HepG2 (cell line): Measurements from ENCODE around the gene CALML4. TPM values are rescaled to one million over a fixed set of nuclear protein-coding genes. Genes with fewer than 3 reads are reported as not detected.

Source experiments
- AHDC1 ChIP-seq: sonication (generic); formaldehyde crosslinking; IDR thresholded peaks from 2 replicates; pipeline ENCODE4 v1.5.1; 2020; ENCODE audit warnings: mild to moderate bottlenecking, missing genetic modification reagents, borderline replicate concordance
- KAT7 ChIP-seq: IDR thresholded peaks from 2 replicates; pipeline ENCODE4 v1.6.1; 2018; ENCODE audit warnings: borderline replicate concordance, missing compliant biosample characterization
- MAFF ChIP-seq: IDR thresholded peaks from 2 replicates; pipeline ENCODE4 v1.6.1; 2011; ENCODE audit warnings: low read depth, low read length, improper control_type of control experiment
- MATR3 ChIP-seq: sonication (generic); formaldehyde crosslinking; IDR thresholded peaks from 2 replicates; pipeline ENCODE4 v1.4.0; 2020; ENCODE audit warnings: missing genetic modification reagents
- MBNL3 ChIP-seq: fragments of 250-450 bp; sonication (Bioruptor Pico); conservative IDR thresholded peaks from 2 replicates; pipeline ENCODE4 v1.8.0; 2022; ENCODE audit warnings: mild to moderate bottlenecking, inconsistent platforms
- TBX2 ChIP-seq: sonication (generic); formaldehyde crosslinking; IDR thresholded peaks from 2 replicates; pipeline ENCODE4 v1.5.0; 2020; ENCODE audit warnings: missing genetic modification reagents, mild to moderate bottlenecking, borderline replicate concordance
- ZBTB38 ChIP-seq: sonication (generic); formaldehyde crosslinking; IDR thresholded peaks from 2 replicates; pipeline ENCODE4 v1.5.1; 2020; ENCODE audit warnings: mild to moderate bottlenecking, missing genetic modification reagents
- ZFP91 ChIP-seq: sonication (generic); formaldehyde crosslinking; IDR thresholded peaks from 2 replicates; pipeline ENCODE4 v1.9.0; 2022; ENCODE audit warnings: missing genetic modification reagents, mild to moderate bottlenecking, borderline replicate concordance
- ZFX ChIP-seq: sonication (generic); formaldehyde crosslinking; IDR thresholded peaks from 2 replicates; pipeline ENCODE4 v1.4.0; 2020; ENCODE audit warnings: mild to moderate bottlenecking, low read depth, missing genetic modification reagents, moderate library complexity
- ZNF18 ChIP-seq: sonication (generic); formaldehyde crosslinking; IDR thresholded peaks from 2 replicates; pipeline ENCODE4 v1.8.0; 2022; ENCODE audit warnings: mild to moderate bottlenecking, missing genetic modification reagents; ENCODE audit not compliant: insufficient replicate concordance
- ZNF292 ChIP-seq: sonication (generic); formaldehyde crosslinking; IDR thresholded peaks from 2 replicates; pipeline ENCODE4 v1.8.1; 2022; ENCODE audit warnings: mild to moderate bottlenecking, low read depth, missing genetic modification reagents, borderline replicate concordance
- ZNF33B ChIP-seq: sonication (generic); formaldehyde crosslinking; IDR thresholded peaks from 2 replicates; pipeline ENCODE4 v1.5.1; 2020; ENCODE audit warnings: mild to moderate bottlenecking, missing genetic modification reagents
- ZNF343 ChIP-seq: sonication (generic); formaldehyde crosslinking; IDR thresholded peaks from 2 replicates; pipeline ENCODE4 v1.4.0; 2020; ENCODE audit warnings: mild to moderate bottlenecking, missing genetic modification reagents
- ZNF44 ChIP-seq: sonication (generic); formaldehyde crosslinking; IDR thresholded peaks from 2 replicates; pipeline ENCODE4 v1.5.1; 2020; ENCODE audit warnings: mild to moderate bottlenecking, missing genetic modification reagents
- ZNF605 ChIP-seq: sonication (generic); formaldehyde crosslinking; IDR thresholded peaks from 2 replicates; pipeline ENCODE4 v1.8.0; 2022; ENCODE audit warnings: mild to moderate bottlenecking, missing genetic modification reagents
- ZNF746 ChIP-seq: sonication (generic); formaldehyde crosslinking; IDR thresholded peaks from 2 replicates; pipeline ENCODE4 v1.8.0; 2022; ENCODE audit warnings: mild to moderate bottlenecking, missing genetic modification reagents
- ZSCAN22 ChIP-seq: sonication (generic); formaldehyde crosslinking; IDR thresholded peaks from 2 replicates; pipeline ENCODE4 v1.4.0; 2020; ENCODE audit warnings: mild to moderate bottlenecking, missing genetic modification reagents
- polyA plus RNA-seq, 8 experiments: library from polyadenylated mRNA; depleted of rRNA in 3 of 8; stranded (reverse) in 7 of 8; unstranded in 1 of 8; fragments of >200 nt; fragmentation: Illumina TruSeq in 4 of 8; extraction: Trizol in 4 of 8; gene quantifications; 2 replicates each; pipeline versions ENCODE4 v1.2.1 to v1.2.3, GENCODE V29; 2011 to 2016; ENCODE audit warnings: low read depth in 4 of 8, missing spikeins in 1 of 8, mixed read lengths in 1 of 8; ENCODE audit not compliant: insufficient read depth in 1 of 8
- total RNA-seq, 5 experiments: library from RNA; depleted of rRNA; stranded (reverse); fragments of >200 nt; fragmentation: Illumina TruSeq; extraction: Trizol; gene quantifications; 2 replicates each; pipeline ENCODE4 v1.2.3, GENCODE V29; 2016; ENCODE audit warnings: low read depth in 1 of 5
- TF ChIP-seq, protein P1 (sequence below): sonication (generic); formaldehyde crosslinking; IDR thresholded peaks from 2 replicates; pipeline ENCODE4 v1.5.0; 2020; ENCODE audit warnings: missing genetic modification reagents, mild to moderate bottlenecking, borderline replicate concordance

The CALML4 gene
- total and polyA plus RNA-seq, 2 of the 13 experiments (the other 11 are each of a cell fraction or from before 2014, with no cell fraction given), result 3.6 to 8.7 TPM

GRCh38 chr15:68228143-68228970 is 23.2 kb upstream of the CALML4 start (continued):
- peak; percentile 21; the same call in 1 of the 2 replicates for TF ChIP-seq ZNF605 (CRISPR knock-in tag)
- peak; percentile 37; the same call in 1 of the 2 replicates for TF ChIP-seq ZFX (CRISPR knock-in tag)
- no peak for TF ChIP-seq AHDC1 (CRISPR knock-in tag)
- 0 out of 2 replicates have a peak, but pooled peaks have one; percentile 5 for TF ChIP-seq TBX2 (CRISPR knock-in tag)
- TF ChIP-seq MAFF, result no peak
- no peak for TF ChIP-seq ZSCAN22 (CRISPR knock-in tag)
- TF ChIP-seq, protein P1, sequence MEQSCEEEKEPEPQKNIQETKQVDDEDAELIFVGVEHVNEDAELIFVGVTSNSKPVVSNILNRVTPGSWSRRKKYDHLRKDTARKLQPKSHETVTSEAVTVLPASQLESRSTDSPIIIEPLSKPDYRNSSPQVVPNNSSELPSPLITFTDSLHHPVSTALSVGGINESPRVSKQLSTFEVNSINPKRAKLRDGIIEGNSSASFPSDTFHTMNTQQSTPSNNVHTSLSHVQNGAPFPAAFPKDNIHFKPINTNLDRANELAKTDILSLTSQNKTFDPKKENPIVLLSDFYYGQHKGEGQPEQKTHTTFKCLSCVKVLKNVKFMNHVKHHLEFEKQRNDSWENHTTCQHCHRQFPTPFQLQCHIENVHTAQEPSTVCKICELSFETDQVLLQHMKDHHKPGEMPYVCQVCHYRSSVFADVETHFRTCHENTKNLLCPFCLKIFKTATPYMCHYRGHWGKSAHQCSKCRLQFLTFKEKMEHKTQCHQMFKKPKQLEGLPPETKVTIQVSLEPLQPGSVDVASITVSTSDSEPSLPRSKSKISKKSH (CRISPR knock-in tag), result peak; percentile 49
- TF ChIP-seq ZNF33B (CRISPR knock-in tag), result 0 out of 2 replicates have a peak, but pooled peaks have one; percentile 26
- TF ChIP-seq ZNF292, result peak; percentile 33; the same call in 1 of the 2 replicates
- no peak for TF ChIP-seq ZNF44 (CRISPR knock-in tag)
- no peak for TF ChIP-seq ZBTB38 (CRISPR knock-in tag)
- TF ChIP-seq ZNF343 (CRISPR knock-in tag), result peak; percentile 26
- TF ChIP-seq ZFP91 (CRISPR knock-in tag), result 0 out of 2 replicates have a peak, but pooled peaks have one; percentile 3
- 0 out of 2 replicates have a peak, but pooled peaks have one; percentile 19 for TF ChIP-seq ZNF746 (CRISPR knock-in tag)
- TF ChIP-seq ZNF18 (CRISPR knock-in tag), result peak; percentile 29
- TF ChIP-seq MBNL3 (CRISPR knock-in tag), result no peak
- no peak for TF ChIP-seq KAT7 (CRISPR knock-in tag)
- no peak for TF ChIP-seq MATR3 (CRISPR knock-in tag)
